ENCODE data around the gene SYAP1. TPM values are rescaled to one million over a fixed set of nuclear protein-coding genes. Genes with fewer than 3 reads are reported as not detected.

SYAP1 gene
- polyA plus RNA-seq, 1 experiment, result 16.2 TPM

- TF ChIP-seq CTCF (IDR thresholded peaks at IDR 0.05; ENCODE audit: low read depth, low read length), result no peak
- no peaks in the 10 kb centered on the region for H3K27me3 ChIP-seq (ENCODE audit: control insufficient read depth, insufficient read depth, low read length)
- ChIA-PET POLR2A (no interaction called here), CTCF (no interaction called here)
- H3K27ac ChIP-seq (ENCODE audit: low read depth, low read length), result peak within 1 kb of the TSS; percentile 47
- peak; percentile 96 for DNase-seq (ENCODE audit: low read depth, low spot score)
- H3K9me3 ChIP-seq (ENCODE audit: control insufficient read depth, insufficient read depth, low read length), result no peaks in the 10 kb centered on the region
- peak within 1 kb of the TSS; percentile 75 for H3K4me3 ChIP-seq (ENCODE audit: low read depth, low read length)
Observed at GRCh38 chrX:16786139-16786790, 66.9 kb downstream of the SYAP1 start, which contains the start of gene TXLNG. TXLNG (plus strand) TSS chrX:16786466; CDS start chrX:16786488, 22 bp downstream.

GRCh38 chrX:16786791-16787735, 67.7 kb downstream of the SYAP1 start:
- peak overlapping the region; percentile 75 for H3K4me3 ChIP-seq (ENCODE audit: low read depth, low read length)
- ChIA-PET CTCF (no interaction called here), POLR2A (no interaction called here)
- TF ChIP-seq CTCF (IDR thresholded peaks at IDR 0.05; ENCODE audit: low read depth, low read length), result no peak
- H3K27ac ChIP-seq (ENCODE audit: low read depth, low read length), result no peak overlapping the region
- H3K9me3 ChIP-seq (ENCODE audit: control insufficient read depth, insufficient read depth, low read length), result no peaks in the 10 kb centered on the region
- DNase-seq (ENCODE audit: low read depth, low spot score), result no peak
- no peaks in the 10 kb centered on the region for H3K27me3 ChIP-seq (ENCODE audit: control insufficient read depth, insufficient read depth, low read length)

- Histone ChIP-seq H3K4me3 (ENCODE audit: low read depth, low read length) (no peak overlapping the region), H3K9me3 (ENCODE audit: control insufficient read depth, insufficient read depth, low read length) (no peaks in the 10 kb centered on the region), H3K27me3 (ENCODE audit: control insufficient read depth, insufficient read depth, low read length) (no peaks in the 10 kb centered on the region), H3K27ac (ENCODE audit: low read depth, low read length) (no peak overlapping the region)
- POLR2A ChIA-PET, result interaction anchor here (0.7 kb wide), 1 partner anchor 67 kb away, joined by 8 read pairs; no protein-coding TSS in a partner anchor
- CTCF ChIA-PET, result interaction anchor here (1.4 kb wide), 1 partner anchor 258 kb away, joined by 3 read pairs; no protein-coding TSS in a partner anchor
- no peak for DNase-seq (ENCODE audit: low read depth, low spot score)
- no peak for TF ChIP-seq CTCF (IDR thresholded peaks at IDR 0.05; ENCODE audit: low read depth, low read length)
Observed at GRCh38 chrX:16788477-16788876, 69.1 kb downstream of the SYAP1 start.

- no peak overlapping the region for H3K27ac ChIP-seq (ENCODE audit: low read depth, low read length)
- TF ChIP-seq CTCF (IDR thresholded peaks at IDR 0.05; ENCODE audit: low read depth, low read length), result no peak
Observed at GRCh38 chrX:16796298-16796697, 76.9 kb downstream of the SYAP1 start.

GRCh38 chrX:16797358-16797757, 77.9 kb downstream of the SYAP1 start:
- H3K4me3 ChIP-seq (ENCODE audit: low read depth, low read length), result no peak overlapping the region
- no peaks in the 10 kb centered on the region for H3K27me3 ChIP-seq (ENCODE audit: control insufficient read depth, insufficient read depth, low read length)
- no peak for DNase-seq (ENCODE audit: low read depth, low spot score)
- H3K9me3 ChIP-seq (ENCODE audit: control insufficient read depth, insufficient read depth, low read length), result no peaks in the 10 kb centered on the region
- CTCF ChIA-PET, result no interaction called here
- TF ChIP-seq CTCF (IDR thresholded peaks at IDR 0.05; ENCODE audit: low read depth, low read length), result no peak
- POLR2A ChIA-PET, result interaction anchor here (0.7 kb wide), 1 partner anchor 10 kb away, joined by 3 read pairs; no protein-coding TSS in a partner anchor
- H3K27ac ChIP-seq (ENCODE audit: low read depth, low read length), result no peak overlapping the region

More at GRCh38 chrX:16796298-16796697, 76.9 kb downstream of the SYAP1 start:
- Histone ChIP-seq H3K27me3 (ENCODE audit: control insufficient read depth, insufficient read depth, low read length) (no peaks in the 10 kb centered on the region), H3K9me3 (ENCODE audit: control insufficient read depth, insufficient read depth, low read length) (no peaks in the 10 kb centered on the region), H3K4me3 (ENCODE audit: low read depth, low read length) (no peak overlapping the region)
- ChIA-PET POLR2A (no interaction called here), CTCF (no interaction called here)
- no peak for DNase-seq (ENCODE audit: low read depth, low spot score)

Measured in AG04450 (cell line).